Skin of body (tissue), 2 donors: Measurements from ENCODE around the gene MCTP1. TPM values are rescaled to one million over a fixed set of nuclear protein-coding genes. Genes with fewer than 3 reads are reported as not detected.

Source experiments
- DNase-seq: peaks from one replicate; lab custom pipeline; 2025; lab: John Stamatoyannopoulos, UW
- total RNA-seq: library from RNA; depleted of rRNA; stranded (reverse); fragments of >200 nt; gene quantifications from one replicate; pipeline ENCODE4 v1.2.3, GENCODE V29; 2014

Gene MCTP1
- 30.8 TPM for total RNA-seq

- DNase-seq, result no peak
These were observed at the start of gene MCTP1 for GRCh38 chr5:95284572-95285408. TSS of gene MCTP1 (minus strand) at chr5:95285094.

GRCh38 chr5:95332158-95332557 is 47.3 kb upstream of the MCTP1 start:
- DNase-seq, result no peak

GRCh38 chr5:95331358-95331757 is 46.5 kb upstream of the MCTP1 start:
- no peak for DNase-seq

GRCh38 chr5:95327211-95327610 is 42.3 kb upstream of the MCTP1 start:
- DNase-seq, result no peak

GRCh38 chr5:95317687-95318086 is 32.8 kb upstream of the MCTP1 start:
- no peak for DNase-seq

- no peak for DNase-seq
These were observed 32.2 kb upstream of the MCTP1 start for GRCh38 chr5:95317085-95317484.

- DNase-seq, result no peak
These were observed 19.8 kb upstream of the MCTP1 start for GRCh38 chr5:95304711-95305110.

- DNase-seq, result no peak
These were observed 13.8 kb upstream of the MCTP1 start for GRCh38 chr5:95298651-95299050.

- DNase-seq, result no peak
These were observed 11.4 kb upstream of the MCTP1 start for GRCh38 chr5:95296291-95296690.

GRCh38 chr5:95285409-95285755 is 488 bp upstream of the MCTP1 start:
- no peak for DNase-seq

GRCh38 chr5:95283761-95284571 is 928 bp downstream of the MCTP1 start:
- DNase-seq, result no peak

GRCh38 chr5:95283022-95283615 is 1.8 kb downstream of the MCTP1 start:
- DNase-seq, result no peak

- DNase-seq, result no peak
These were observed 3.7 kb downstream of the MCTP1 start for GRCh38 chr5:95281226-95281625.

GRCh38 chr5:95280401-95281095 is 4.3 kb downstream of the MCTP1 start:
- DNase-seq, result no peak

GRCh38 chr5:95274011-95274410 is 10.9 kb downstream of the MCTP1 start:
- DNase-seq, result no peak

- DNase-seq, result no peak
These were observed 12.5 kb downstream of the MCTP1 start for GRCh38 chr5:95272316-95272929.

- no peak for DNase-seq
These were observed 21.8 kb downstream of the MCTP1 start for GRCh38 chr5:95262933-95263660.

GRCh38 chr5:95261437-95262175 is 23.3 kb downstream of the MCTP1 start:
- DNase-seq, result peak; percentile 92

GRCh38 chr5:95256991-95257390 is 27.9 kb downstream of the MCTP1 start:
- peak; percentile 80 for DNase-seq

- no peak for DNase-seq
These were observed 28.4 kb downstream of the MCTP1 start for GRCh38 chr5:95256446-95256845.
